Mucosa of descending colon (tissue), 3 donors: ENCODE data around the gene NTSR1. TPM values are rescaled to one million over a fixed set of nuclear protein-coding genes. Genes with fewer than 3 reads are reported as not detected.

Source experiments
- ATAC-seq: fragments of 200-7000 bp; cut with Tn5 transposase; one replicate; pipeline ENCODE4 v1.9.1; 2020; ENCODE audit warnings: mild to moderate bottlenecking, moderate library complexity
- DNase-seq, 3 donors: peaks; one replicate each; pipeline ENCODE4 v3.0.0-alpha.2; 2020
- H3K36me3 ChIP-seq: fragments of 200-600 bp; one replicate; pipeline ENCODE4 v1.8.0; 2021; ENCODE audit warnings: low read depth, mild to moderate bottlenecking
- H3K4me1 ChIP-seq: fragments of 200-600 bp; one replicate; pipeline ENCODE4 v1.8.0; 2021; ENCODE audit warnings: low read depth, mild to moderate bottlenecking
- H3K4me3 ChIP-seq: fragments of 200-600 bp; one replicate; pipeline ENCODE4 v1.8.0; 2021; ENCODE audit warnings: mild to moderate bottlenecking
- H3K9me3 ChIP-seq: fragments of 200-600 bp; one replicate; pipeline ENCODE4 v1.8.0; 2021; ENCODE audit warnings: mild to moderate bottlenecking
- CTCF ChIP-seq: fragments of 200-600 bp; IDR thresholded peaks from one replicate; pipeline ENCODE4 v1.8.0; 2022; ENCODE audit warnings: antibody characterized with exemption, mild to moderate bottlenecking
- intact Hi-C, 2 donors: fragments of 100-400 bp; cut with DNase I in 1 of 2; cut with micrococcal nuclease in 1 of 2; formaldehyde crosslinking; loops; one replicate each; pipeline versions ENCODE4 v1.11.0 to v1.11.1; 2022; cut with DNase I, micrococcal nuclease
- long read RNA-seq, 2 donors: library from polyadenylated mRNA; unstranded; transcript quantifications; one replicate each; pipeline ENCODE4 v2.0.0, GENCODE V29; 2019 to 2021
- total RNA-seq, 3 donors: library from RNA; stranded (reverse); fragmentation: NEBNext Ultra II Directional in 2 of 3; extraction: Animal tissue kit (Norgen Biotek cat#: 25700) in 2 of 3; gene quantifications; one replicate each; pipeline versions ENCODE4 v1.2.1 to v1.2.4, GENCODE V29; 2021 to 2023
- donor health status: DM: no; HTN: no; CAD: no; lungs with moderate emphysema.
- donor health status: DM: no; HTN: no; CAD: no.
- donor health status: DM: no; HTN: yes; CAD: no.

The NTSR1 gene
- total RNA-seq = 10 to 100 TPM in 1 of 3 donors, under 1 TPM in 1, not detected in 1; 0.31 to 22.1 TPM
- long read RNA-seq, donor 1, full-length matches to known transcripts = 7 of 23 reads
- long read RNA-seq, donor 1, partial matches to known transcripts = 11 of 23 reads
- long read RNA-seq, donor 1, other reads (novel, unspliced or antisense) = 5 of 23 reads
- long read RNA-seq, donor 2 = 0 reads

DNA sequence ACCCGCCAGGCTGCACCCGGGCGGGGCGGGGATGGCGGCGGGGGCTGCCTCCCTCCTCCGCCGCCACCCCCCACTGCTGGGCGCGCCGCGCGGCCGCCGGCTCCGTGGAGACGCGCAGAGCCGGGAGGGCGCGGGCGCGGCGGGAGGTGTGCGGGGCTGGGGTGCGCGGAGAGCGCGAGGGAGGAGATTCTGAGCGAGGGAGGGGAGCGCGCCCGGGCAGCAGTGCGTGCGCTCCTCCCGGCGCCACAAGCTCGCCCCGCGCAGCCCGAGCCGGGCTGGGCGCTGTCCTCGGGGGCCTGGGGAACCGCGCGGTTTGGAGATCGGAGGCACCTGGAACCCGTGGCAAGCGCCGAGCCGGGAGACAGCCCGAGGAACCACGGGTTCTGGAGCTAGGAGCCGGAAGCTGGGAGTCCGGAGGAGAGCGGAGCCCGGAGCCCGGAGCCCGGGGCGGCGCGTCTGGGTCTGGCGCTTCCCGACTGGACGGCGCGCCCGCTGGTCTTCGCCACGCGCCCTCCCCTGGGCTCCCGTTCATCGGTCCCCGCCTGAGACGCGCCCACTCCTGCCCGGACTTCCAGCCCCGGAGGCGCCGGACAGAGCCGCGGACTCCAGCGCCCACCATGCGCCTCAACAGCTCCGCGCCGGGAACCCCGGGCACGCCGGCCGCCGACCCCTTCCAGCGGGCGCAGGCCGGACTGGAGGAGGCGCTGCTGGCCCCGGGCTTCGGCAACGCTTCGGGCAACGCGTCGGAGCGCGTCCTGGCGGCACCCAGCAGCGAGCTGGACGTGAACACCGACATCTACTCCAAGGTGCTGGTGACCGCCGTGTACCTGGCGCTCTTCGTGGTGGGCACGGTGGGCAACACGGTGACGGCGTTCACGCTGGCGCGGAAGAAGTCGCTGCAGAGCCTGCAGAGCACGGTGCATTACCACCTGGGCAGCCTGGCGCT lies at the start of gene NTSR1:
TSS of gene NTSR1 (plus strand) at position 246 of the 946 bp plus-strand sequence. CDS start at position 618, 372 bp downstream.
- ATAC-seq = no peak
- peak in 1 of 3 donors; percentile 37 for DNase-seq
- TF ChIP-seq CTCF = no peak
- intact Hi-C loops = no loop called here
- Histone ChIP-seq H3K4me3 (no peak within 1 kb of the TSS), H3K4me1 (peaks cover 4% of the 10 kb centered on the region), H3K36me3 (no peaks in the 10 kb centered on the region), H3K9me3 (no peaks in the 10 kb centered on the region)

DNA sequence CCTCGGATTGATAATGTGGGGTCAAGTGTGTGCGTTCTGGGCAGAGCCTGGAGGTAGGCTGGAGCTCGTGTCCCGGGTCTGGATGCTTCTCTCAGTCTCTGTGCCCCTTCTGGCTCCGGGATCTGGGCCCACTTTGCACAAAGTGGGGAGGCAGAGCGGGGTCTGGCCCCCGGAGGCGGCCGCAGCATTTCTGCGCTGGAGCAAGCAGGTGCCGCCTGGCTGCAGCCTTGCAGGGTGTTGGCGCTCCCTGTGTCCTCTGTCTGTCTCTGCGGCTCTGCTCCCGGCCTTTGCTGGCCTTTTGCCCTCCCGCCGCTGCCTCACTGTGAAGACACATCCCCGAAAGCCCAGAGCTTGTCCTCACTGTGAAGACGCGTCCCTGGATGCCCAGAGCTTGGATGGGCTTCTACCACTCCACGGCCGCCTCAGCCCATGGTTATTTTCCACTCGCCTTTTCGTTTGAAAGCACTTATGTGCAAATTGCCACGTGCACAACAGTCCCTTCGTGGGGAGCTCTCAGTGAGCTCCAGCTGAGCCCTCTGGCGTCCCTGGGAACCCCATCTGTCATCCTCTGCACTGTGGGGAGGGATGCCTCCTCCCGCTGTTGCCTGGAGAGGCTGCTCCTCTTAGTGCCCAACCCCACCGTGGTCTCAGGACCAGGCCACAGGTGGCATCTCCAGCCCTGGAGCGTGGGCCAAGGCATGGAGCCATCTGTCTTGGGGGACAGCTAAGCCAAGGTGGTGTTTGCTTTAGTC lies 49.0 kb upstream of the NTSR1 start:
- ATAC-seq (no peak), DNase-seq (no peak)
- Histone ChIP-seq H3K4me1 (no peaks in the 10 kb centered on the region), H3K4me3 (no peak overlapping the region), H3K9me3 (no peaks in the 10 kb centered on the region), H3K36me3 (no peaks in the 10 kb centered on the region)
- intact Hi-C loops = no loop called here
- no peak for TF ChIP-seq CTCF

DNA sequence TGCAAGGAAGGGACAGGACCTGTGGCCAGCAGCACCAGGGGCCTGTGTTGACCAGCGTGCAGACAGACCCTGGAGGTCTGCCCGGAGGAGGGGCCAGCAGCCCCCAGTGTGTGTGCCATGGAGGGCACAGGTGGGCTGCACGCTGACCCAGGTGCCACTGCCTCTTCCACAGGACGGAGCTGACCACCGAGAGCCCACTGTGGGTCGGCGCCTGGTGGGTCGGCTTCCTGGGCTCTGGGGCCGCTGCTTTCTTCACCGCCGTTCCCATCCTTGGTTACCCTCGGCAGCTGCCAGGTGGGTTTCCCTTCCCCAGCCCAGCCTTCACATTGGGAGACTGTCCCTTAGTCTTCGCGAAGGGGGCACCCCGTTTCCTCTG lies 48.4 kb upstream of the NTSR1 start:
- intact Hi-C loops = no loop called here
- DNase-seq (no peak), ATAC-seq (no peak)
- Histone ChIP-seq H3K4me1 (no peaks in the 10 kb centered on the region), H3K9me3 (no peaks in the 10 kb centered on the region), H3K4me3 (no peak overlapping the region), H3K36me3 (no peaks in the 10 kb centered on the region)
- TF ChIP-seq CTCF = no peak

DNA sequence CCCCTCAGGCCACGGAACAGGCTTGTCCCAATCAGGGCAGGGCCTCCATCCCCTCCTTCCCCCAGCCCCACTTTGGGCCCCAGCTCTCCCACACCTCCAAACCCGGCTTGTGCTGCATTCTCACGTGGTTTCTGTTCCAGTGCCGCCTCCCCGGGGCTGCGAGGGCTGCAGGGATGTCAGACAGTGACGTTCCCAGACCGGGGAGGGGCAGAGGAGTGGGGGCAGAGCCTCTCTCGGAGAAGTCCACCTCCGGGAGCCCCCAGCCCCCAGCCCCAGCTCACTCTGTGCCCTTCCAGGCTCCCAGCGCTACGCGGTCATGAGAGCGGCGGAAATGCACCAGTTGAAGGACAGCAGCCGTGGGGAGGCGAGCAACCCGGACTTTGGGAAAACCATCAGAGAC lies 47.9 kb upstream of the NTSR1 start:
- Histone ChIP-seq H3K4me3 (no peak overlapping the region), H3K4me1 (no peaks in the 10 kb centered on the region), H3K36me3 (no peaks in the 10 kb centered on the region), H3K9me3 (no peaks in the 10 kb centered on the region)
- ATAC-seq (no peak), DNase-seq (no peak)
- intact Hi-C loops = no loop called here
- TF ChIP-seq CTCF = no peak

- H3K9me3 ChIP-seq = no peaks in the 10 kb centered on the region
- intact Hi-C loops = no loop called here
- no peak overlapping the region for H3K4me3 ChIP-seq
- peaks cover 5% of the 10 kb centered on the region for H3K4me1 ChIP-seq
- no peak for TF ChIP-seq CTCF
- H3K36me3 ChIP-seq = no peaks in the 10 kb centered on the region
- DNase-seq (peak in 1 of 3 donors; percentile 26), ATAC-seq (no peak)
Observed at GRCh38 chr20:62661647-62662046, 47.0 kb upstream of the NTSR1 start.
